Mucosa of descending colon (tissue), 3 donors: Measurements from ENCODE around the gene BCDIN3D. TPM values are rescaled to one million over a fixed set of nuclear protein-coding genes. Genes with fewer than 3 reads are reported as not detected.

ENCODE experiments used
- ATAC-seq: fragments of 200-7000 bp; cut with Tn5 transposase; one replicate; pipeline ENCODE4 v1.9.1; 2020; ENCODE audit warnings: mild to moderate bottlenecking, moderate library complexity
- DNase-seq, 3 donors: peaks; one replicate each; pipeline ENCODE4 v3.0.0-alpha.2; 2020
- H3K36me3 ChIP-seq: fragments of 200-600 bp; one replicate; pipeline ENCODE4 v1.8.0; 2021; ENCODE audit warnings: low read depth, mild to moderate bottlenecking
- H3K4me1 ChIP-seq: fragments of 200-600 bp; one replicate; pipeline ENCODE4 v1.8.0; 2021; ENCODE audit warnings: low read depth, mild to moderate bottlenecking
- H3K4me3 ChIP-seq: fragments of 200-600 bp; one replicate; pipeline ENCODE4 v1.8.0; 2021; ENCODE audit warnings: mild to moderate bottlenecking
- H3K9me3 ChIP-seq: fragments of 200-600 bp; one replicate; pipeline ENCODE4 v1.8.0; 2021; ENCODE audit warnings: mild to moderate bottlenecking
- CTCF ChIP-seq: fragments of 200-600 bp; IDR thresholded peaks from one replicate; pipeline ENCODE4 v1.8.0; 2022; ENCODE audit warnings: antibody characterized with exemption, mild to moderate bottlenecking
- intact Hi-C, 2 donors: fragments of 100-400 bp; cut with DNase I in 1 of 2; cut with micrococcal nuclease in 1 of 2; formaldehyde crosslinking; loops; one replicate each; pipeline versions ENCODE4 v1.11.0 to v1.11.1; 2022; cut with DNase I, micrococcal nuclease
- total RNA-seq, 3 donors: library from RNA; stranded (reverse); fragmentation: NEBNext Ultra II Directional in 2 of 3; extraction: Animal tissue kit (Norgen Biotek cat#: 25700) in 2 of 3; gene quantifications; one replicate each; pipeline versions ENCODE4 v1.2.1 to v1.2.4, GENCODE V29; 2021 to 2023
- donor health status: DM: no; HTN: no; CAD: no; lungs with moderate emphysema.
- donor health status: DM: no; HTN: no; CAD: no.
- donor health status: DM: no; HTN: yes; CAD: no.

Gene BCDIN3D
- total RNA-seq, 3 donors from 2014 or later = 3.0 to 5.0 (median 3.7) TPM

DNA sequence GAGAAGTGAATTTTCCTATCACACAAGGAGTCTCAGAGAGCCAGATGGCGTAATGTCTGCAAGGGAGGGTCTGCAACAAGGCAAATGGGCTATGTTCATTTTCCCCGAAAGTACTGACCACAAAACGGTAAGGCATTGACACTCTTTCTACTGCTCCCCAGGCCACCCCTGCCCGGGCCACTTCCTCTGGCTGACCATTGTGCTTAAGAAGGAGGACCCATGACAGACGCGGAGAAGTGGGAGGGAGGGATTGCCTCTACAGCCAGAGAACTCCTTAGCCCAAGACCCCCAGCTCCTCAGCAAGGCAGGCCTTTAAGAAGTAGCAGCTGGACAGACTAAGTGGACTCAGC is 15.9 kb downstream of the BCDIN3D start:
- intact Hi-C loops = no loop called here
- Histone ChIP-seq H3K9me3 (no peaks in the 10 kb centered on the region), H3K4me3 (no peak overlapping the region), H3K36me3 (no peaks in the 10 kb centered on the region), H3K4me1 (peaks cover 15% of the 10 kb centered on the region)
- no peak for DNase-seq
- no peak for ATAC-seq
- TF ChIP-seq CTCF = no peak

GRCh38 chr12:49825971-49826421 is 16.9 kb downstream of the BCDIN3D start:
- no peaks in the 10 kb centered on the region for H3K36me3 ChIP-seq
- intact Hi-C loops = no loop called here
- no peak for ATAC-seq
- H3K4me1 ChIP-seq = peaks cover 15% of the 10 kb centered on the region
- no peak for TF ChIP-seq CTCF
- H3K9me3 ChIP-seq = no peaks in the 10 kb centered on the region
- no peak overlapping the region for H3K4me3 ChIP-seq
- no peak for DNase-seq

DNA sequence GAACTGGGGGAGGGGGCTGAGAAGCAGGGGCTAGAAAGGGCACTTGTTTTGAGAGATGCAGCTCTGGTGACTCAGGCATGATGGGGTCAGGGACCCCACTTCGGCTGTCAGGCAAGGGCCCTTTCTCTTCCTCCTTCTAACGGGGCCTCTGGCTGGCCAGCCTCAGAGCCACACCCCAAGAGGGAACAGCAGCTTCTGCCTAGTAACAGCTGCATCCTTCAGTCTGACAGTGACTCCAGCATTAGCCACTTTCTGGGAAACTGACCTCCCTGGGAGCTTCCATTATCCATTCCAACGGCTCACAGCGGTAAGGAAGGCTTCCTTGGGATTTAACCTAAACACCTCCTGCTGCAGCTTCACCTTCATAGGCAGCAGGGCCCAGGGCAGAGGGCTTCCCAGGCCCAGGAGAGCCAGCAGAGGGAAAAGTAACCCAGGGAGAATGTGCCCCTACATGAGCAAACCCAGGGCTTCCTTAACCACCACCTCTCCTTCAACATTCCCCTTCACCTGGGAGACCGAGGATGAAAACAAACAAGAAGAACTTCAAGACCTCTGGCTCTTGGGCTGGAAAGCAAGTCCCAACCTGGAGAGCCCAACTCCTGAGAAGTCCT is 17.4 kb downstream of the BCDIN3D start:
- H3K9me3 ChIP-seq = no peaks in the 10 kb centered on the region
- TF ChIP-seq CTCF = no peak
- ATAC-seq = no peak
- DNase-seq = peak in 2 of 3 donors; percentile 23 to 66
- H3K4me1 ChIP-seq = peaks cover 18% of the 10 kb centered on the region
- H3K4me3 ChIP-seq = no peak overlapping the region
- intact Hi-C loops = no loop called here
- no peaks in the 10 kb centered on the region for H3K36me3 ChIP-seq

- Histone ChIP-seq H3K36me3 (no peaks in the 10 kb centered on the region), H3K4me3 (no peak overlapping the region), H3K4me1 (peaks cover 18% of the 10 kb centered on the region), H3K9me3 (no peaks in the 10 kb centered on the region)
- intact Hi-C loops = no loop called here
- no peak for DNase-seq
- no peak for ATAC-seq
- TF ChIP-seq CTCF = no peak
These were observed 18.0 kb downstream of the BCDIN3D start for GRCh38 chr12:49824895-49825294.

DNA sequence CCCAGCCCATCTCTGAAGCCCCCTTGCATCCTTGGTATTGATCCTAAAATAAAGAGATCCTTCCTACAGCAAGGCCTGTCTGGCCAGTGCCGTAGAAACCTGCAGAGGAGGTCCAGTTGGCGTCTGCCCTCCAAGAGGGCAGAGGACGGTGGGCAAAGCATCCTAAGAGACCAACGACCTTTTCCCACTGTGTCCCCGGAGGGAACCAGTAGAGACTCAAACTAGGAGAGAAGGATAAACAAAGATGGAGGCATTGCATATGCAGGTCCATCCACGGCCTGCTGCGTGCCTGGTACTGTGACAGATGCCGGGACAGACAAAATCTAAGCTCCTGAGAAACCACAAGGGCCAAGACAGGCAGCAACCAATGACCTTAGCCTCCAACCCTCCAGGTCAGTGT is 18.5 kb downstream of the BCDIN3D start:
- Histone ChIP-seq H3K4me1 (peaks cover 18% of the 10 kb centered on the region), H3K9me3 (no peaks in the 10 kb centered on the region), H3K4me3 (no peak overlapping the region), H3K36me3 (no peaks in the 10 kb centered on the region)
- ATAC-seq (no peak), DNase-seq (no peak)
- intact Hi-C loops = no loop called here
- TF ChIP-seq CTCF = no peak

- no peak for TF ChIP-seq CTCF
- Histone ChIP-seq H3K4me1 (peaks cover 13% of the 10 kb centered on the region), H3K4me3 (no peak overlapping the region), H3K36me3 (no peaks in the 10 kb centered on the region), H3K9me3 (no peaks in the 10 kb centered on the region)
- ATAC-seq = no peak
- no peak for DNase-seq
- intact Hi-C loops = no loop called here
These were observed 19.0 kb downstream of the BCDIN3D start for GRCh38 chr12:49823951-49824350.
